GM18867 (cell line): ENCODE measurements around the gene ATP2B2.
"Not testable (repeated sequence)": the region's sequence is repeated elsewhere in the genome, so short reads cannot be mapped to it uniquely, and the experiment has no call there.

Experiments used
- ATAC-seq: cut with Tn5 transposase; IDR thresholded peaks from one replicate; pipeline ENCODE4 v1.9.1; 2021; ENCODE audit warnings: mild to moderate bottlenecking, moderate library complexity; ENCODE audit not compliant: unreplicated experiment

ATP2B2 gene

GRCh38 chr3:10505050-10505790 is at the start of gene ATP2B2:
Gene ATP2B2, minus strand, starts transcription at chr3:10505586. Its CDS starts 56,043 bp downstream, at chr3:10449543.
- no peak for ATAC-seq

- no peak for ATAC-seq
Measured at GRCh38 chr3:10554746-10555145, 49.4 kb upstream of the ATP2B2 start.

- ATAC-seq: no peak
Measured at GRCh38 chr3:10554236-10554611, 48.8 kb upstream of the ATP2B2 start.

- no peak for ATAC-seq
Measured at GRCh38 chr3:10553591-10554235, 48.3 kb upstream of the ATP2B2 start.

GRCh38 chr3:10552631-10552943 is 47.2 kb upstream of the ATP2B2 start:
- no peak for ATAC-seq

GRCh38 chr3:10551821-10552630 is 46.6 kb upstream of the ATP2B2 start:
- ATAC-seq: no peak

GRCh38 chr3:10551139-10551538 is 45.8 kb upstream of the ATP2B2 start:
- no peak for ATAC-seq

GRCh38 chr3:10550705-10551104 is 45.3 kb upstream of the ATP2B2 start:
- ATAC-seq: no peak

GRCh38 chr3:10549617-10550230 is 44.3 kb upstream of the ATP2B2 start:
- no peak for ATAC-seq

GRCh38 chr3:10548992-10549391 is 43.6 kb upstream of the ATP2B2 start:
- no peak for ATAC-seq

- no peak for ATAC-seq
Measured at GRCh38 chr3:10547841-10548783, 42.7 kb upstream of the ATP2B2 start.

GRCh38 chr3:10547413-10547812 is 42.0 kb upstream of the ATP2B2 start:
- no peak for ATAC-seq

- no peak for ATAC-seq
Measured at GRCh38 chr3:10546820-10547263, 41.5 kb upstream of the ATP2B2 start.

GRCh38 chr3:10546181-10546624 is 40.8 kb upstream of the ATP2B2 start:
- ATAC-seq: no peak

- ATAC-seq: no peak
Measured at GRCh38 chr3:10542518-10542917, 37.1 kb upstream of the ATP2B2 start.

GRCh38 chr3:10540347-10540746 is 35.0 kb upstream of the ATP2B2 start:
- not testable (repeated sequence) for ATAC-seq

GRCh38 chr3:10534066-10534465 is 28.7 kb upstream of the ATP2B2 start:
- no peak for ATAC-seq

GRCh38 chr3:10533737-10534023 is 28.3 kb upstream of the ATP2B2 start:
- no peak for ATAC-seq

GRCh38 chr3:10532939-10533736 is 27.8 kb upstream of the ATP2B2 start:
- ATAC-seq: no peak

- no peak for ATAC-seq
Measured at GRCh38 chr3:10531031-10531430, 25.6 kb upstream of the ATP2B2 start.
